Endothelial cell of umbilical vein (primary cell): Measurements from ENCODE around the gene PIP5K1A.

Experiments used
- CTCF ChIP-seq, 2 donors: IDR thresholded peaks; 1 replicate in 1 of 2; 2 replicates in 1 of 2; pipeline ENCODE4 v1.5.1; 2011; ENCODE audit warnings: low read length in 2 of 2, mild to moderate bottlenecking in 2 of 2, moderate library complexity in 2 of 2, control low read depth in 1 of 2, inconsistent platforms in 1 of 2, low read depth in 1 of 2; ENCODE audit not compliant: insufficient read depth in 1 of 2; ENCODE audit errors: extremely low read depth in 1 of 2
- FOS ChIP-seq: IDR thresholded peaks from 2 replicates; pipeline ENCODE4 v1.6.1; 2011; ENCODE audit warnings: mild to moderate bottlenecking, low read length, moderate library complexity, borderline replicate concordance; ENCODE audit not compliant: insufficient read depth
- POLR2A ChIP-seq: IDR thresholded peaks from 2 replicates; pipeline ENCODE4 v1.6.1; 2012; ENCODE audit warnings: low read depth, mild to moderate bottlenecking, control low read depth, low read length

DNA sequence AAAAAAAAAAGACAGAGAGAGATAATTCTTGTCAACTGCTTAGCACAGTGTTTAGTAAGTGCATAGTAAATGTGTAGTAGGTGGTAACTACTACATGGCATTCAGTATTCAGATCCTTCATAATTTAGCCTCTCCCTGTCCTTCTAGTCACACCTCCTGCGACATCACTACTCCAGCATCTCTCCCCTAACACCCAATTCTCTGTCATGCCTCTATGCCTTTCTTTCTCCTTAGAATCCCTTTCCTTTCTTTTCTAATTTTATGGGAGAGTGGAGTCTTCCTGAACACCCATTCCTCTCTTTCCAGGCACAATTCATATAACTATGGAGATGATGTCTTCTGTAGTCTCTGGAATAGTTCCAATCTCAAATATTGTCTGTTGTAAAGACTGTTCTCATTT is 4.5 kb upstream of the PIP5K1A start:
- no peak for TF ChIP-seq POLR2A
- no peak for TF ChIP-seq CTCF (IDR thresholded peaks at IDR 0.05; ENCODE audit: extremely low read depth in 1 of 2, insufficient read depth in 1 of 2, low read depth in 1 of 2, low read length in 2 of 2)
- no peak for TF ChIP-seq FOS
